HG03469 (cell line): ENCODE results near the gene GNB5.

Experiments
- ATAC-seq: cut with Tn5 transposase; IDR thresholded peaks from one replicate; pipeline ENCODE4 v1.9.1; 2021; ENCODE audit warnings: mild to moderate bottlenecking, moderate library complexity, moderate number of reproducible peaks; ENCODE audit not compliant: unreplicated experiment

The GNB5 gene

DNA sequence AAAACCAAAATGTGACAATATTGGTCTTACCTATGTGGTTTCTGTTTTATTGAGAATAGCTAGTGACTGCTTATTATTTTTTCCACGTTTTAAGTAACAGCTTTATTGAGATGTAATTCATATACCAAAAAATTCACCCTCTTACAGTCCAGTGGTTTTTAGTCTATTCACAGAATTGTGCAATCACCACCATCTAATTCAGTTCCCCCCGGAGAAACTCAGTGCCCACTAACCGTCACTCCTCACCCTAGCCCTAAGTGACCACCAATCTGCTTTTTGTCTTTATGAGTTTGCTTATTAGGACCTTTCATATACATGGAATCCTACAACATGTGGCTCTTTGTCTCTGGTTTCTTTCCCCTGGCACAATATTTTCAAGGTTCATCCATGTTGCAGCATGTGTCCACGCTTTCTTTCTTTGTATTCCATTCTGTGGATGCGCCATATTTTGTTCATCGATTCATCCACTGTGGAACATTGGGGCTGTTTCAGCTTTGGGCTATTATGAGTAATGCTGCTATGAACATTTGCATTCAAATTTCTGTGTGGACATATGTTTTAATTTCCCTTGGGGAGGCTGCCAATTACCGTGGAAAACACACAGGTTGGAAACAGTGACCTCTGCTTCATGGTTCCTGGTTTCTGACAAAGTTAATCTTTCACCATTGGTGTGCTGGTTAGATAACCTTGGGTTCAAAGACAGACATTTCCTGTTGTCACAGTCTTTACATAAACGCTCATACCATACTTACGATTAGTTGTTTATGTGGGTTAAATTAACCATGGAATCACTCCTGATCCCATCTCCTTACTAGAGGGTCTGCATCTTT is 75.4 kb downstream of the GNB5 start:
- ATAC-seq, result no peak

GRCh38 chr15:52114261-52115055 is 76.7 kb downstream of the GNB5 start:
- no peak for ATAC-seq

GRCh38 chr15:52113708-52114107 is 77.5 kb downstream of the GNB5 start:
- ATAC-seq, result no peak

DNA sequence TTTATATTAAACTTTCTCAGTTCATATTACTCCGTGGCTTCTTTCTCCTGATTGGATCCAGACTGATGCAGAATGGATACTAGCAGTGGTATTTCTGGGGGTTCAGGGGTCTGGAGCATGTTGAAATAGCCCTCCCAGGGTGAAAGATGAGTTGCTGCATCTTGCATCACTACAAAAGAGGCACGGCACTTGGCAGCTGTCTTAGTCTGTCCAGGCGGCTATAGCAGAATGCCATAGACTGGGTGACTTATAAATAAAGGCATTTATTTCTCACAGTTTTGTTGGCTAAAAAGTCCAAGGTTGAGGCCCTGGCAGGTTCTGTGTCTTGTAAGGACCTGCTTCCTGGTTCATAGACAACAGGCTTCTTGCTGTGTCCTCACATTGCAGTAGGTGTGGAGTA is 78.0 kb downstream of the GNB5 start:
- no peak for ATAC-seq

GRCh38 chr15:52112203-52112750 is 78.9 kb downstream of the GNB5 start:
- ATAC-seq, result no peak

- ATAC-seq, result no peak
Measured at GRCh38 chr15:52111517-52112202, 79.5 kb downstream of the GNB5 start.

GRCh38 chr15:52109559-52110451 is 81.4 kb downstream of the GNB5 start:
- peak; percentile 36 for ATAC-seq

GRCh38 chr15:52107238-52107637 is 84.0 kb downstream of the GNB5 start:
- ATAC-seq, result no peak

DNA sequence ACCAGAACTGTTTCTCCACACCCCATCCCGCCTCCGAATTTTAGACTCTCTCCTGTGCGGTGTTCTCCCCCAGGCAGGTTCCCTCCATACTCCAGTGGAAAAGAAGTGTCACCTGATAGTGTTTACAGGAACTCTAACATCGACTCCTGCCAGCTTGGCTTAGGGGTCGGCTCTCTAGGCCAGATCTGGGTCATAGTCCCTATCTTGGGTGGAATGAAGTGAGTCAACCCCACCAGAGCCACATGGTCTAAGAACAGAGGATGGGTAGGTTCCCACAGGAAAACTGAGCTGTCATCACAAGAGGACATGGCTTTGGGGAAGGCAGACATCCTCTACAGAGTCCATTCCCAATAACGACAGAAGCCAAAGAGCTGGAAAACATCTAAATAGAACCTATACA is 84.6 kb downstream of the GNB5 start:
- ATAC-seq, result no peak

DNA sequence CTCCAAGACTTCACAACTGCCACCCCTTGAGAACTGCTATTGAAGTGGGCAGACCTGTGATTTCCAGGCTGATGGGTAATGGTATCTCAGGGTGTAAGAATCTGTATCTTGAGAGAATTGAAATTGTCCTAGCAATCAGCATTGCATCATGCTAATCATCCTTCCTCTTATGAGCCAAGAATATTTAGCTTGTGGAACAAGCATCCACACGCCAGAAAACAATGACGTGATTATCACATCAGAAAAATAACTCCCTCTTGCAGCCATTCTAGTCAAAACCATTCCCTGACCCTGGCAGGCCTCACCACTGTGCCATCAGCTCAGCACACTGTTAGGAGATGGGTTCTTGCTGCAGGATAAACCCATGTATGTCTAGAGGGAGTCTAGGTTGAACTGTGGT is 85.3 kb downstream of the GNB5 start:
- ATAC-seq, result no peak

DNA sequence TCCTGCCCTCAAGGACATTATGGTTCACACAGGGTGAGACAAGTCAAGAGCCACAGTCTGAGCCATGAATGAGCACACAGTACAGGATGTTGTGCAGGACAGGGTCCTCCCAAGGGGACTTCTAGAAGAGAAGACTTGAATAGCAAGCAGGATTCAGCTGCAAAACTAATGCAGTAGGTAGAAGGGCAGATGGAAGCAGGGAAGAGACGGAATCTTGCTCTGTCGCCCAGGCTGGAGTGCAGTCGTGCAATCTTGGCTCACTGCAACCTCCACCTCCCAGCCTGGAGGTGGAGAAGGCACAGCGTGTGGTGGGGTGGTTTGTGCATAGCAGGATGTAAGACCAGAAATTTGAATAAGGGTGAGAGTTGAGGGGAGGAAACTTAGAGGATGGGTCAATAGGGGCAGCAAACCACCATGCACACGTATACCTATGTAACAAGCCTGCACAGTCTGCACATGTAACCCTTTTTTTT is 86.6 kb downstream of the GNB5 start:
- ATAC-seq, result no peak

DNA sequence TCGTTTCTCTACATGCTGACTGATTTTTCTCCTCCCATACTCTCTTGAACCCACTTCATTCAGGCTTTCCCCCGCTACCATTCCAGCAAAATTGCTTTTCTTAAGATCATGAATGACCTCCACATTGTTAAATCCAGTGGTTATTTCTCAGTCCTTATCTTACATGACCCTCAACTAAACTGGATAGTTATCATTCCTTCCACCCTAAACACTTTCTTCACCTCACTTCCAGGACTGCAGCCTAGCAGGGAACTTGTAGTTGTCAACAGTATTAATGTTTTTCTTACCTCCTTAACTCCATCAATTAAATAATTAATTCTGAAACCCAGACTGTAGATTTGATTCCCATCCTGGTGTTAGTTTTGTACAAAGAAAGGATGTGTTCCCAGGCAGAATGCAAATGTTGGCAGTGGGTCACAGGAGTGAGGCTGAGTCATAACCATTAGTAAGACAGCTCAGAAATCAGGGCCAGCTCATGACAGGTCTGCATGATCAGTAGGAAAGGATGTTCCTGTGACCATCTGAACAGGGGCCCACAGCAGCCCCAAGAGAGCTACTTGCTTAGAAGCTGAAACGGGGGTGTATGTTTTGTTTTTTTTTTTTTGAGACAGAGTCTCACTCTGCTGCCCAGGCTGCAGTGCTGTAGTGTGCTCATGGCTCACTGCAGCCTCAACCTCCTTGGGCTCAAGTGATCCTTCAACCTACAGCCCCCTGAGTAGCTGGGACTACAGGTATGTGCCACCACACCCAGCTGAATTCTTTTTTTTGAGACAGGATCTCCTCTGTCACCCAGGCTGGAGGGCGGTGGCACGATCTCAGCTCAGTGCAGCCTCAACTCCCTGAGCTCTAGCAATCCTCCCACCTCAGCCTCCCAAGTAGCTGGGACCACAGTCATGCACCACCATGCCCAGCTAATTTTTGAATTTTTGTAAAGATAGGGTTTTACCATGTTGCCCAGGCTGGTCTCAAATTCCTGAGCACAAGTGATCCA is 87.7 kb downstream of the GNB5 start:
- peak; percentile 70 for ATAC-seq

DNA sequence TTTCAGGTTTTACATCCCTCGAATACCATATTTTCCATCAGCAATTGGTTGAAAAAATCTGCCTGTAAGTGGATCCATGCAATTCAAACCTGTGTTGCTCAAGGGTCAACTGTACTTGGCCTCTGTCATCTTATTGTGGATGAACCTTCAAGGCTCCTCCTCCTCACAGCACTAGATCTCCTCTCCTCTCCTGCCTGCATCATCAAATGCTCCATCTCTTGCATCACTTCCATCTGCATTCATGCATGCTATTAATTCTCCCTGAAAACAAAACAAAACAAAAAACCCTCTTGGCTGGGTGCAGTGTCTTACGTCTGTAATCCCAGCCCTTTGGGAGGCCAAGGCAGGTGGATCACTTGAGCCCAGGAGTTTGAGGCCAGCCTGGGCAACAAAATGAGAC is 88.7 kb downstream of the GNB5 start:
- no peak for ATAC-seq

DNA sequence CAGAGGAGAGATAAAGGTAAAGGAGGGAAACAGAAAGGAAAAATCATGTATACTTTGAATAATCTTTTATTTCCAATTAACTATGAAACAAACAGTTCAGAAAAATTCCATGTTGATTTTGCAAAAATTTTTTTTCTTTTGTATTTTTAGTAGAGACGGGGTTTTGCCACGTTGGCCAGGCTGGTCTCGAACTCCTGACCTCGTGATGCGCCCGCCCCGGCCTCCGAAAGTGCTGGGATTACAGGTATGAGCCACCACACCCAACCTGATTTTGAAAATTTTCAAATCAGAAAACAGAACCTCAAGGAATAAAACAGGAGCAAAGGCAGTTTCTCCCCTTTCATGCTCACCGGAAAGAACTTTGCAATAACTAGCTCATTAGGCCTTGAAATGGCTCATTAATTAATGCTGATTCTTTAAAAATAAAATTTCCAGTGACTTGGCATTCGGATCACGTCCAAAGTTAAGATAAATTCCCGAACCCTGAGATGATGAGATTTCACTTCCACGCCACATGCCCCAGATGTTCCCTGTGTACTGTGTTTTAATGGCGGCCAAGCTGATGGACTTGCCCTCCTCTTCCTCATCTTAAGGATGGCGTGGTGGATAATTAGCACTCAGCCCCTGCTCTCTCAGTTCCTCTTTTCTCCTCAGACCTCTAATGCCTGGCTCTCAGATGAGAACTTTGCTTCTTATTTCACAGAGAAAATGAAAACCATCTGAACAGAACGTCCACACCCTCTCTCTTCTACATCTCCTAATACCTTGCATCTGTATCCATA is 89.5 kb downstream of the GNB5 start:
- ATAC-seq, result peak; percentile 26

- no peak for ATAC-seq
Measured at GRCh38 chr15:52100807-52101442, 90.3 kb downstream of the GNB5 start.

- no peak for ATAC-seq
Measured at GRCh38 chr15:52099651-52100272, 91.4 kb downstream of the GNB5 start.

GRCh38 chr15:52098323-52098722 is 92.9 kb downstream of the GNB5 start:
- ATAC-seq, result no peak
